A549 (cell line): ENCODE data around the gene BOLA3.

Source experiments
- CTCF ChIP-seq: fragments of >200 bp; sonication (Bioruptor Twin); formaldehyde crosslinking; IDR thresholded peaks from 3 replicates; pipeline ENCODE4 v1.5.1; 2016
- E2F6 ChIP-seq: IDR thresholded peaks from 2 replicates; pipeline ENCODE4 v1.6.1; 2012; ENCODE audit warnings: low read depth, borderline replicate concordance
- HMGXB4 ChIP-seq: fragments of 250-450 bp; sonication (Bioruptor Pico); IDR thresholded peaks from 2 replicates; pipeline ENCODE4 v1.5.0; 2021; ENCODE audit warnings: mild to moderate bottlenecking, moderate library complexity, borderline replicate concordance
- HOXA7 ChIP-seq: fragments of 250-450 bp; sonication (Bioruptor Pico); IDR thresholded peaks from 2 replicates; pipeline ENCODE4 v1.5.0; 2020; ENCODE audit warnings: mild to moderate bottlenecking, moderate library complexity
- JUNB ChIP-seq: fragments of >200 bp; sonication (Bioruptor Twin); formaldehyde crosslinking; IDR thresholded peaks from 2 replicates; pipeline ENCODE4 v1.6.1; 2016
- PBX3 ChIP-seq: IDR thresholded peaks from 2 replicates; pipeline ENCODE4 v1.6.1; 2012
- POLR2A ChIP-seq: IDR thresholded peaks from 2 replicates; pipeline ENCODE4 v1.6.1; 2012; ENCODE audit warnings: mild to moderate bottlenecking, low read length
- POLR2AphosphoS2 ChIP-seq: conservative IDR thresholded peaks from 2 replicates; pipeline ENCODE4 v1.6.1; 2012; ENCODE audit warnings: low read length, improper control_type of control experiment, inconsistent platforms
- REST ChIP-seq: fragments of 200-600 bp; sonication (generic); IDR thresholded peaks from 2 replicates; pipeline ENCODE4 v1.6.1; 2016; ENCODE audit warnings: antibody characterized with exemption, mild to moderate bottlenecking, moderate library complexity
- SMC3 ChIP-seq: fragments of >200 bp; sonication (Bioruptor Twin); formaldehyde crosslinking; IDR thresholded peaks from 3 replicates; pipeline ENCODE4 v1.6.1; 2018; ENCODE audit warnings: inconsistent platforms
- USF2 ChIP-seq: fragments of 450-650 bp; IDR thresholded peaks from 2 replicates; pipeline ENCODE4 v1.6.1; 2014; ENCODE audit warnings: antibody characterized with exemption

GRCh38 chr2:74111380-74111779 is 36.3 kb downstream of the BOLA3 start:
- no peak for TF ChIP-seq POLR2A
- TF ChIP-seq JUNB: no peak
- no peak for TF ChIP-seq CTCF
- TF ChIP-seq POLR2AphosphoS2: no peak
- no peak for TF ChIP-seq E2F6
- no peak for TF ChIP-seq USF2
- TF ChIP-seq SMC3: no peak
- no peak for TF ChIP-seq HMGXB4 (CRISPR knock-in tag)
- no peak for TF ChIP-seq HOXA7 (CRISPR knock-in tag)
- no peak for TF ChIP-seq REST
- no peak for TF ChIP-seq PBX3
